GM12874 (cell line): ENCODE measurements around the gene MCMBP.

Source experiments
- TF ChIP-seq, protein P1 (sequence below): IDR thresholded peaks from 2 replicates; pipeline ENCODE4 v1.5.1; 2011; ENCODE audit warnings: low read depth, mild to moderate bottlenecking, control low read depth, low read length, moderate library complexity; ENCODE audit not compliant: insufficient read depth

MCMBP gene

DNA sequence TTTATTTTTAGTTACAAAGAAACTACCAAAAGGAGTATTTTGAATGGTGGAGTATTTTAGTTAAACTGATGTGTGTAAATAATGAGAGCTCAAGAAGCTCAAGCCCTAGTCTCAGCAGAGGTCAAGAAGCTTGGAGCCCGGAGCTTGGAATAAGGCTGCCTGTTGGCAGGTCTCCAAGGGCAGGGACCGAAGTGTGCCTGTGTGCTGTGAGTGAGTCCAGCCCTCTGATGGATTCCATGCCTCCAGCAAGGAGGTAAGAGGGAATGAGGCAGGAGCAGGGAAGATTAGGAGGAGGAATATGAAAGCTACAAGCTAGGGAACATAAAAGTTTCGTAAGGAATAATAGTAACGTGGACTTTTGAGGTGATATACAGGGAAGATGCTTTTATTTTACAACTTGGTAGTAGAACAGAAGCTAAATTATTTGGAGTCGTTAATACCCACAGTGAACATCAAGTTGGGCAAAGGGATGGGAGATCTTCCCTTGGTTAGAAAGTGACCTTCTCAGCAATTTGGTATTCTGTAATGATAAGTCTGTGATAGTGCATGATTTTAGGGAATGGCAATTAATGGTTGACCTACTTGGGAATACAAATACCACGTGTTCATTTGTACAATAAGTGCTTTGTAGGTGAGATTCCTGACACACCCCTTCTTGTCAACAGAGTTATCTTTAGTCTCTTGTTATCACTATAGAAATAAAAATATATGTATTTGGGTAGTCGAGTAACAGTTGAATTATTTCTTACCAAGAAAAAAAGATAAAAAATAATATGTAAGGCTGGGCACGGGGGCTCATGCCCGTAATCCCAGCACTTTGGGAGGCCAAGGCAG is 24.5 kb upstream of the MCMBP start:
- TF ChIP-seq, protein P1, sequence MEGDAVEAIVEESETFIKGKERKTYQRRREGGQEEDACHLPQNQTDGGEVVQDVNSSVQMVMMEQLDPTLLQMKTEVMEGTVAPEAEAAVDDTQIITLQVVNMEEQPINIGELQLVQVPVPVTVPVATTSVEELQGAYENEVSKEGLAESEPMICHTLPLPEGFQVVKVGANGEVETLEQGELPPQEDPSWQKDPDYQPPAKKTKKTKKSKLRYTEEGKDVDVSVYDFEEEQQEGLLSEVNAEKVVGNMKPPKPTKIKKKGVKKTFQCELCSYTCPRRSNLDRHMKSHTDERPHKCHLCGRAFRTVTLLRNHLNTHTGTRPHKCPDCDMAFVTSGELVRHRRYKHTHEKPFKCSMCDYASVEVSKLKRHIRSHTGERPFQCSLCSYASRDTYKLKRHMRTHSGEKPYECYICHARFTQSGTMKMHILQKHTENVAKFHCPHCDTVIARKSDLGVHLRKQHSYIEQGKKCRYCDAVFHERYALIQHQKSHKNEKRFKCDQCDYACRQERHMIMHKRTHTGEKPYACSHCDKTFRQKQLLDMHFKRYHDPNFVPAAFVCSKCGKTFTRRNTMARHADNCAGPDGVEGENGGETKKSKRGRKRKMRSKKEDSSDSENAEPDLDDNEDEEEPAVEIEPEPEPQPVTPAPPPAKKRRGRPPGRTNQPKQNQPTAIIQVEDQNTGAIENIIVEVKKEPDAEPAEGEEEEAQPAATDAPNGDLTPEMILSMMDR = no peak

DNA sequence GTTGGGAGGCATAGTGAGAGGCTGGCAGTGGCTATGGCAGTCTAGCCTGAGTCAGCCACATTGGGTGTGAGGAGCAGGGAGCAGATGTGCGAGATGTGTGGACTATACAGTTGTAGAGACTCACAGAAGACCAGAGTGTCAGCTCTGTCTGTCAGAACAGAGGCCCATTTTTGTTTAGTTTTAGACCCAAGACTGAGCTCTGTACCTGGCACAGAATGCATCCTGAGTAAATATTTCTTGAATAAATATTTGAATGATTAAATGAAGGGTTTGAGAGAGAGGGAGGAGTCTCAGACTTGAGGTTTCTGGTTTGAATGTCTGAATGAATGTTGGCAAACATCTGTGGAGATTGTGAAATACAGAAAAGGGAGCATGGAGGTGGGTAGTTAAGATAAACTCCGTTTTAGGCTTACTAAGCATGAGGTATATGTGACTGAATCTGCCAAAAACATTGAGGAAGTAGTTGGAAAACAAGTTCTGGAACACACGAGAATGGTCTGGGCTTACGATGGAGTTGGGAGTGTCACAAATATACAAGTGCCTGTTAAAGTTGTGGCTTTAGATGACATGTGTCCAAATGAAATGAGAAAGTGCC is 23.5 kb upstream of the MCMBP start:
- TF ChIP-seq, protein P1 = no peak

DNA sequence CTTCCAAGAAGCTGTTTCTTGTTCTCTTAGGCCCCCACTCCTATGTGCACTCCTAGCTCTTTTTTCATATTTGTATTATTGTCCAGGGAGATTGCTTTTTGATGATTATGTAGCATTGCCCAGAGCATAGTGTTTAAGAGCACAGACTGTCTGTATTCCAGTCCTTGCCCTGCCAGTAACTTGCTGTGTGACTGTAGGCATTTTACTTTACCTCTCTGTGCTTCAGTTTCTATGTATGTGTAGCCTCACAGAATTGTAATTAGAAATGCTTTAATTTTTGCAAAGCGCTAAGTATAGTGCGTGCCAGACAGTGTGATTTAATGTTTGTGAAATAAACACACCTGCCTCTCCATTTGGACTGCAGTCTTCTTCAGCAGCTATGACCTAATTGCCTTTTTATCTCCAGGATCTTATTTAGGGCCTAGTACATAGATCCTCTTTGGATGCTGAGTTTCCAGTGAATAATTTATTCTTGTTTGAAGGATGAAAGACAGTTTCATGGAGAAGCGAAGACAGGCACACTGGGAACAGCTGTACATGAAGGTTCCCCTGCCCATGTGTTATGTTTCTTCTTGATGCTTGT is 21.3 kb upstream of the MCMBP start:
- TF ChIP-seq, protein P1 = no peak

DNA sequence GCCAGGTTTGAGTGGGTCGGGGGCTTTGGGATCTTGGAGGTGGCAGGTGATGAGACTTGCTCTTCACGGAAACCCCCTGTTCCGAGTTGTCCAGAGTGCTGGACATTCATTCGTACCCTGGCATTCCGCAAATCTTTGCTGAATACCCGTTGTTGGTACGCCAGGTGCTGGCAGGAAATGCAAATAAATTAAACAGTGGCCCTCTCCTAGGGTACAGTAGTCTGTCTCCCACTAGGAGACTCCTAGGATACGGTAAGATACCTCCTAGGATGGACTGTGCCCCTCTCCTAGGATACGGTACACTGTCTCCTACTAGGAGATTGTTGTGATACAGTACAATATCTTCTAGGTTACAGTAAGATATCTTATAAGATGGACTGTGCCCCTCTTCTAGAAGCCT is 20.4 kb upstream of the MCMBP start:
- TF ChIP-seq, protein P1 = no peak

DNA sequence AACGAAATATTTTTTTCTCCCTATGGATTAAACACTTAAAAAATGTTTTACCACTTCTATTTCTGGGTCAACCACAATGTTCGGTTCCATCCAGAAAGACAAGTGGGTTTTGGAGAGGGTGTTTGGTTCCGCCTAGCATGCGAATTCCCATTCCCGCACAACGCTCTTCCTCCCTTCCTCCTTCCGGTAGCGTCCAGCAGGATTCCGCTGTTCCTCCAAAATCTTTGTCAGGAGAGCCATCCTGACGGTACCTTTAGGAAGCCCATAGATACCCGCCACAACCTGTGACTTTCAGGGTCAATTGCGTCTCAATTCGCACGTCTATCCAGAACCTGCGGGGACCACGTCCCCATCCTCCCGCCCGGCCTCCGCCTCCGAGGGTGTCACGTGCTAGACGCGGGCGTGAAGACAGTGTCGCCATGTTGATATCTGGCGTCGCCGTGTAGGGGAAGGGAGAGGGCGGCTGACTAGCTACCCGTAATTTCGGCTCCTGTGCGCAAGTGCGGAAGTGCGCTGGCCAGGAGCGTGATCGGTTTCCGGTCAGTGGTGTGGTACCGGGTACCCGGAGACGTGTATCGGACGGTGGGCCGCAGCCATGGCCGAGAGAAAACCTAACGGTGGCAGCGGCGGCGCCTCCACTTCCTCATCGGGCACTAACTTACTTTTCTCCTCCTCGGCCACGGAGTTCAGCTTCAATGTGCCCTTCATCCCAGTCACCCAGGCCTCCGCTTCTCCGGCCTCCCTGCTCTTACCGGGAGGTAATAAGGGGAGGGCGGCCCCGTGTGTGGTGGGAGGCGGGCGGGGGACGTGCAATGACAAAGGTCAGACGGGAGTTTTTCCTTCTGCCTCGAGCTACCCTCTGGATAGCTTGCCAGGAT is 19.8 kb upstream of the MCMBP start, which contains the start of gene SEC23IP:
Gene SEC23IP, plus strand, starts transcription at position 543 of the 878 bp plus-strand sequence. Its CDS starts 53 bp downstream, at position 596.
- TF ChIP-seq, protein P1 = no peak

DNA sequence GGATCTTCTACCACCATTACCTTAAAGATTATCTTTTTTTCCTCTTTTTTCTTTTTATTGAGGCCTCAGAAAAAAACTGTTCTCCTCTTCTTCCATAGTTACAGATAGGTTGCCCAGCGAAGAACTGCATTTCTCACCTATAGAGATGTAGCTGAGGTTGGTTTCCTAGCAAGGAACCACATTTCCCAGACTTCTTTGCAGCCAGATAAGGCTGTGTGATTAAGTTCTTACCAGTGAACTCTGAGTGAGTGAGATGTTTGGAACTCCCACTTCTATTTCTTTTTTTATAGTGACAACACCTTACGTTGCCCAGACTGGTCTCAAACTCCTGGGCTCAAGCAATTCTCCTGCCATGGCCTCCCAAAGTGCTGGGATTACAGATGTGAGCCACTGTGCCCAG is 5.9 kb upstream of the MCMBP start:
- TF ChIP-seq, protein P1 = no peak
